ENCODE data around the gene LSM2. TPM values are rescaled to one million over a fixed set of nuclear protein-coding genes. Genes with fewer than 3 reads are reported as not detected.
A peak's percentile ranks its signal among the peaks of the same experiment; 100 is the strongest.

LSM2 gene
- total RNA-seq, 1 donor from 2014 or later, result 89.0 TPM

DNA sequence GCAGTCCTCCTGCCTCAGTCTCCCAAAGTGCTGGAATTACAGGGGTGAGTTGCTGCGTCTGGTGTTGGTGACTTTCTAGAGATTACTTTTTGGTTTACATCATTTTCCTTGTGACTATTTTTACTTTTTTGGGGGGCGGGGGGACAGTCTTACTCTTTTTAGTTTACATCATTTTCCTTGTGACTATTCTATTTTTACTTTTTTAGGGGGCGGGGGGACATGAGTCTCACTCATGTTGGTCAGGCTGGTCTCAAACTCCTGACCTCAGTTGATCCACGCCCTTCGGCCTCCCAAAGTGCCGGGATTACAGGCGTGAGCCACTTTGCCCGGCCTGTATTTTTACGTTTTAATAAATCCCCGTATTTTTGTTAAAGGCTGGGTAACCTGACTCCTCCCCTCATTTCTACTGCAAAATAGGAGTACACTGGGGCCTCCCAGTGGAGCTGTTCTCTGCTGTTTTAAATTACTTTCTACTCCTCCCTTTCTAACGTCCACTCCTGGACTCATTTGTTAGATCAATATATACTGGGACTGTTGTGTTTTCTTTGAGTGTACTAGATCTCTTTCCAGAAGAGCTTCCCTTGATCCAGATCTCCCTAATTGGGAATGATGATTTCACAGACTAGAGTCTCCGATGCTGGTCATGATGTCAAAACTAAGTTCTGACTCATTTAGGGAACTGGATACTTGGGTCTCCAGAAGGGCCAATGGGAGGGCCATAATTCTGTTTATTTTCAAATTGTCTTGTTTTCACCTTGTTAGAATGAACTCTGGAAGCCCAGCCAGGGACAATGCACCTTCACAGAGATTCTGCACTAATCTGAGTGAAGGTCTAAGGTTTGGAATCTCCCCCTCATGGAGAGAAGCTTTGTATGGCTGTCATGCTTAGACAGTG is 30.0 kb upstream of the LSM2 start:
- no peak for DNase-seq (ENCODE audit: low read depth)
- no peaks in the 10 kb centered on the region for H3K27me3 ChIP-seq (ENCODE audit: control insufficient read depth, insufficient read depth, low read length)
- H3K4me3 ChIP-seq (ENCODE audit: low read depth, low read length), result peak overlapping the region; percentile 99
- TF ChIP-seq, protein P1, sequence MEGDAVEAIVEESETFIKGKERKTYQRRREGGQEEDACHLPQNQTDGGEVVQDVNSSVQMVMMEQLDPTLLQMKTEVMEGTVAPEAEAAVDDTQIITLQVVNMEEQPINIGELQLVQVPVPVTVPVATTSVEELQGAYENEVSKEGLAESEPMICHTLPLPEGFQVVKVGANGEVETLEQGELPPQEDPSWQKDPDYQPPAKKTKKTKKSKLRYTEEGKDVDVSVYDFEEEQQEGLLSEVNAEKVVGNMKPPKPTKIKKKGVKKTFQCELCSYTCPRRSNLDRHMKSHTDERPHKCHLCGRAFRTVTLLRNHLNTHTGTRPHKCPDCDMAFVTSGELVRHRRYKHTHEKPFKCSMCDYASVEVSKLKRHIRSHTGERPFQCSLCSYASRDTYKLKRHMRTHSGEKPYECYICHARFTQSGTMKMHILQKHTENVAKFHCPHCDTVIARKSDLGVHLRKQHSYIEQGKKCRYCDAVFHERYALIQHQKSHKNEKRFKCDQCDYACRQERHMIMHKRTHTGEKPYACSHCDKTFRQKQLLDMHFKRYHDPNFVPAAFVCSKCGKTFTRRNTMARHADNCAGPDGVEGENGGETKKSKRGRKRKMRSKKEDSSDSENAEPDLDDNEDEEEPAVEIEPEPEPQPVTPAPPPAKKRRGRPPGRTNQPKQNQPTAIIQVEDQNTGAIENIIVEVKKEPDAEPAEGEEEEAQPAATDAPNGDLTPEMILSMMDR (IDR thresholded peaks at IDR 0.05; ENCODE audit: insufficient read depth, low read length, poor library complexity, severe bottlenecking), result no peak
- peaks cover 2% of the 10 kb centered on the region for H3K36me3 ChIP-seq (ENCODE audit: control insufficient read depth, insufficient read depth, low read length)

DNA sequence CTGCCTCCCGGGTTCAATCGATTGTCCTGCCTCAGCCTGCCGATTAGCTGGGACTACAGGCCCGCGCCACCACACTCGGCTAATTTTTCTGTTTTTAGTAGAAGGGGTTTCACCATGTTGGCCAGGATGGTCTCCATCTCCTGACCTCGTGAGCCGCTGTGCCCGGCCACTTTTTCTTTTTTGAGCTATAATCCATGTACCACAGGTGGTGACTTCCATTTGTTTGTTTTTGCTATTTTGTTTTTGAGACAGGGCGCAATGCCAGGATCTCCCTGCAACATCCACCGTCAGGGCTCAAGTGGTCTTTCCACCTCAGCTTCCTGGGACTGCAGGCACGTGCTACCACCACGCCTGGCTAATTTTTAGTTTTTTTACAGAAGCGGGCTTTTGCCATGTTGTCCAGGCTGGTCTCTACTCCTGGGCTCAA is 29.3 kb upstream of the LSM2 start:
- no peaks in the 10 kb centered on the region for H3K27me3 ChIP-seq (ENCODE audit: control insufficient read depth, insufficient read depth, low read length)
- peaks cover 2% of the 10 kb centered on the region for H3K36me3 ChIP-seq (ENCODE audit: control insufficient read depth, insufficient read depth, low read length)
- no peak for DNase-seq (ENCODE audit: low read depth)
- TF ChIP-seq, protein P1 (IDR thresholded peaks at IDR 0.05; ENCODE audit: insufficient read depth, low read length, poor library complexity, severe bottlenecking), result no peak
- H3K4me3 ChIP-seq (ENCODE audit: low read depth, low read length), result peak overlapping the region; percentile 99

DNA sequence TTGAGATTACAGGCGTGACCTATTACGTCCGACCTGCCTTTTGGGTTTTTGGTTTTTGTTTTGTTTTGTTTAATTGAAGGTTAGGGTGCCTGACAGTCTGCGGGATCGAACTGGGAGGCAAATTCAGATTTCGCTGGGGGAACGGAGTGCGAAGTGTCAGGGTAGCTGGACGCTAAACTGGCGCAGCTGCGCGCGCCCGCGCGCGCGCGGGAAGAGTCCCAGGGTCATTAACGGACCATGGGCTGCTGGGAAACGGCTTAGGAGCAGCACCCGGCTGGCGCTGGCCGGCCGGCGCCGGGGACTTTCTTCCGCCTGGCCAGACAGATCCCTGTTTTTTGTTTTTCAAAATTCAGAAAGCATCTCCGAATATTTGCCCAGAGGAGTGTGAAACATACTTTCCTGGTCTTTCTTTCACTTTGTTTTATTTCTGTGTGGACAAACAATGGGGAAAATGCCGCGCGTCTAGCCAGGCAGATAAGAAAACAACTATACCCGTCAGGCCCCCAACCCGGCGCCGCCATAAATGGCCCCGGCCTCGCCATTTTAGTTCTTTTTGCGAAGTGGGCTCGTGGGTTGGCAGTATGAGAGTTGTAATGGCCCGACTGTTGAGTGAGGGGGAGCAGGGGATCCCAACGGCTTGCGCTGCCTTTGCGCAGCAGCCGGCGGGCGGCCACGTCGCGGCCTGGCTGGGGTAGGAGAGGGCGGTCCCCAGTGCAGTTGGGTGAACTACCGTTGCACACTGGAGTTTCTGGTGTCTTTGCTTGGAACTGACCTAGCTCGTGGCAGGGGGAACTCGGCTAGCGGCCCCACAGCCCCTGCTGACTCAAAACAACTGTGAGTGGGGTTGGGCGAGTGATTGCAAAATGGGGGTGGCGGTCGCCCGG is 27.8 kb upstream of the LSM2 start:
- TF ChIP-seq, protein P1 (IDR thresholded peaks at IDR 0.05; ENCODE audit: insufficient read depth, low read length, poor library complexity, severe bottlenecking), result no peak

DNA sequence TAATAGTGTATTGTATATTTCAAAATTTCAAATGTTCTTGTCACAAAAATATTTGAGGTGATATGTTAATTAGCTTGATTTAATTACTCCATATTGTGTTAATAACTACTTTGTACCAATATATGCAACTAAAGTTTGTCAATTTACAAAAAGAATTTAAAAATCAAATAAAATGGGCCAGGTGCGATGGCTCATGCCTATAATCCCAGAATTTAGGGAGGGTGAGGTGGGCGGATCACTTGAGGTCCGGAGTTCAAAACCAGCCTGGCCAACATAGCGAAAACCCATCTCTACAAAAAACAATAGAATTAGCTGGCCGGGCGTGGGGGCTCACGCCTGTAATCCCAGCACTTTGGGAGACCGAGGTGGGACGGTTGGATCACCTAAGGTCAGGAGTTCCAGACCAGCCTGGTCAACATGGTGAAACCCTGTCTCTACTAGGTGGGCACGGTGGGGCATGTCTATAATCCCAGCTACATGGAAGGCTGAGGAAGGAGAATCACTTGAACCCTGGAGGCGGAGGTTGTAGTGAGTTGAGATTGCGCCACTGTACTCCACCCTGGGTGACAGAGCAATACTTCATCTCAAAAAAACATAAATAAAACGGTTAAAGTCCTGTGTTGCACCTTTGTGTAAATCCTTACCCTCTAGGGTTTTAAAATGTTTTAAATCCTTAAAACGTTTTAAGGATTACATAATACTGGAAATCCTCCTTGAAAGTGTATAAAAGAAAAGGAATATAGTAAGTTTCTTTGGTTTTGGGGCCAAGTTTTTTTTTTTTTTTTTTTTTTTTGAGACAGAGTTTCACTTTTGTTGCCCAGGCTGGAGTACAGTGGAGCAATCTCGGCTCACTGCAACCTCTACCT is 24.8 kb upstream of the LSM2 start:
- Histone ChIP-seq H3K27me3 (ENCODE audit: control insufficient read depth, insufficient read depth, low read length) (no peaks in the 10 kb centered on the region), H3K36me3 (ENCODE audit: control insufficient read depth, insufficient read depth, low read length) (no peaks in the 10 kb centered on the region), H3K4me3 (ENCODE audit: low read depth, low read length) (peak overlapping the region; percentile 88)
- TF ChIP-seq, protein P1 (IDR thresholded peaks at IDR 0.05; ENCODE audit: insufficient read depth, low read length, poor library complexity, severe bottlenecking), result no peak
- DNase-seq (ENCODE audit: low read depth), result no peak

More for the DNA sequence above, 27.8 kb upstream of the LSM2 start:
- DNase-seq (ENCODE audit: low read depth), result no peak
- Histone ChIP-seq H3K4me3 (ENCODE audit: low read depth, low read length) (peak overlapping the region; percentile 99), H3K36me3 (ENCODE audit: control insufficient read depth, insufficient read depth, low read length) (no peaks in the 10 kb centered on the region), H3K27me3 (ENCODE audit: control insufficient read depth, insufficient read depth, low read length) (no peaks in the 10 kb centered on the region)

DNA sequence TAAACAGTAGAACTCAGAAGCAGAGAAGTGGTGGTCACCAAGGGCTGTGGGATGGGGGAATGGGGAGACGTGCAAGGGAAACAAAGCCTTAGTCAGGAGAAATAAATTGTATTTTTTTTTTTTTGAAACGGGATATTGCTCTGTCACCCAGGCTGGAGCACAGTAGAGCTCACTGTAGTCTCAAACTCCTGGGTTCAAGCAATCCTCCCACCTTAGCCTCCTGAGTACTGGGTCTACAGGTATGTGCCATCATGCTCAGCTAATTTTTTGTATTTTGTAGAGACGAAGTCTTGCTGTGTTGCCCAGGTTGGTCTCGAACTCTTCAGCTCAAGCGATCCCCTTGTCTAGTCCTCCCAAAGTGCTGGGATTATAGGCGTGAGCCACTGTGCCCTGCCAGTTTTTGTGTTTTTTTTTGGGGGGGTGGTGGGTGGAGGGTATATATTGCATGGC is 24.1 kb upstream of the LSM2 start:
- DNase-seq (ENCODE audit: low read depth), result no peak
- no peaks in the 10 kb centered on the region for H3K36me3 ChIP-seq (ENCODE audit: control insufficient read depth, insufficient read depth, low read length)
- peak overlapping the region; percentile 88 for H3K4me3 ChIP-seq (ENCODE audit: low read depth, low read length)
- no peaks in the 10 kb centered on the region for H3K27me3 ChIP-seq (ENCODE audit: control insufficient read depth, insufficient read depth, low read length)
- TF ChIP-seq, protein P1 (IDR thresholded peaks at IDR 0.05; ENCODE audit: insufficient read depth, low read length, poor library complexity, severe bottlenecking), result no peak

All from kidney epithelial cell (primary cell).